Spleen (tissue), 11 donors: ENCODE data around the gene EIF5A2. TPM values are rescaled to one million over a fixed set of nuclear protein-coding genes. Genes with fewer than 3 reads are reported as not detected.

Experiments used
- DNase-seq: peaks from one replicate; pipeline ENCODE4 v3.0.0-alpha.2; 2020
- H3K27ac ChIP-seq, 8 donors: fragments of 200-600 bp; sonication (generic) in 7 of 8; 1 replicate in 4 of 8; 2 replicates in 4 of 8; pipeline versions ENCODE4 v1.5.0 to v1.8.0; 2016 to 2021; ENCODE audit warnings: inconsistent platforms in 4 of 8, mild to moderate bottlenecking in 4 of 8, moderate library complexity in 1 of 8
- H3K27me3 ChIP-seq, 7 donors: fragments of 200-600 bp; sonication (generic) in 6 of 7; replicated peaks in 1 of 7; 1 replicate in 4 of 7; 2 replicates in 3 of 7; pipeline versions ENCODE4 v1.5.0 to v1.8.0; 2016 to 2021; ENCODE audit warnings: inconsistent platforms in 3 of 7, mild to moderate bottlenecking in 1 of 7
- H3K36me3 ChIP-seq, 6 donors: fragments of 200-600 bp; sonication (generic) in 5 of 6; 1 replicate in 4 of 6; 2 replicates in 2 of 6; pipeline versions ENCODE4 v1.5.0 to v1.8.0; 2016 to 2021; ENCODE audit warnings: inconsistent platforms in 2 of 6
- H3K4me1 ChIP-seq, 6 donors: fragments of 200-600 bp; sonication (generic) in 5 of 6; 1 replicate in 3 of 6; 2 replicates in 3 of 6; pipeline versions ENCODE4 v1.5.0 to v1.8.0; 2016 to 2021; ENCODE audit warnings: inconsistent platforms in 3 of 6
- H3K4me3 ChIP-seq, 8 donors: fragments of 200-600 bp; sonication (generic) in 7 of 8; 1 replicate in 4 of 8; 2 replicates in 4 of 8; pipeline versions ENCODE4 v1.5.0 to v1.8.0; 2016 to 2021; ENCODE audit warnings: inconsistent platforms in 4 of 8, mild to moderate bottlenecking in 4 of 8, moderate library complexity in 2 of 8
- H3K9me3 ChIP-seq, 8 donors: fragments of 200-600 bp; sonication (generic) in 7 of 8; 1 replicate in 4 of 8; 2 replicates in 4 of 8; pipeline versions ENCODE4 v1.5.0 to v1.8.0; 2016 to 2021; ENCODE audit warnings: inconsistent platforms in 4 of 8
- CTCF ChIP-seq, 11 experiments: fragments of 200-600 bp in 7 of 11; fragments of 450-650 bp in 4 of 11; sonication (generic) in 4 of 11; IDR thresholded peaks in 8 of 11; conservative IDR thresholded peaks in 3 of 11; 1 replicate in 7 of 11; 2 replicates in 4 of 11; pipeline versions ENCODE4 v1.4.0 to v1.8.0; 2016 to 2021; ENCODE audit warnings: antibody characterized with exemption in 11 of 11, inconsistent platforms in 4 of 11, mild to moderate bottlenecking in 1 of 11
- POLR2A ChIP-seq, 3 donors: fragments of 450-650 bp; IDR thresholded peaks; one replicate each; pipeline ENCODE4 v1.5.1; 2017; ENCODE audit warnings: antibody characterized with exemption in 3 of 3, mild to moderate bottlenecking in 1 of 3
- POLR2AphosphoS5 ChIP-seq, 3 donors: sonication (generic); formaldehyde crosslinking; IDR thresholded peaks; one replicate each; pipeline ENCODE4 v1.5.1; 2017; ENCODE audit warnings: antibody characterized with exemption in 3 of 3
- WGBS, 5 donors: extraction: QIAGEN DNeasy Blood & Tissue Kit in 3 of 5; methylation state at CpG; one replicate each; pipeline versions ENCODE4 v1.1.5 to v1.1.7; 2013 to 2018; 5-methylcytosine and 5-hydroxymethylcytosine counted together
- intact Hi-C: fragments of 100-400 bp; cut with DNase I; formaldehyde crosslinking; loops from one replicate; pipeline ENCODE4 v1.15.0; 2023; ENCODE audit warnings: low total_unique reads
- polyA plus RNA-seq, 3 donors: library from polyadenylated mRNA; stranded (reverse); fragments of 200-250 nt; gene quantifications; one replicate each; pipeline ENCODE4 v1.2.1, GENCODE V29; 2013
- total RNA-seq, 7 donors: library from RNA; depleted of rRNA in 3 of 7; stranded (reverse); fragments of >200 nt in 3 of 7; fragmentation: NEBNext Ultra II Directional in 4 of 7; extraction: Animal tissue kit (Norgen Biotek cat#: 25700) in 4 of 7; gene quantifications; one replicate each; pipeline versions ENCODE4 v1.1.0 to v1.2.1, GENCODE V29; 2016 to 2021
- donor health status: healthy with polysubstance abuse.
- donor health status: DM: no; HTN: no; CAD: no; lungs with moderate emphysema.
- donor health status: DM: no; HTN: no; CAD: no.
- donor health status: Bipolar disorder and iron deficiency.
- donor health status: healthy.
- donor health status: DM: no; HTN: no; CAD: no.
- donor health status: DM: yes; HTN: yes; CAD: no.

EIF5A2 gene
- total and polyA plus RNA-seq, 10 donors, result 0.78 to 7.4 (median 3.4) TPM

GRCh38 chr3:170844377-170844776 is 64.1 kb downstream of the EIF5A2 start:
- no peak overlapping the region for H3K4me3 ChIP-seq
- H3K9me3 ChIP-seq, result peaks cover 0 to 8% (median 3%) of the 10 kb centered on the region in 8 donors
- H3K36me3 ChIP-seq, result no peaks in the 10 kb centered on the region
- intact Hi-C loops, result no loop called here
- H3K27ac ChIP-seq, result no peak overlapping the region
- no peak for TF ChIP-seq POLR2AphosphoS5 (IDR thresholded peaks at IDR 0.05)
- no peak for TF ChIP-seq CTCF (IDR thresholded peaks at IDR 0.05 in 8 of 11, conservative IDR thresholded peaks at IDR 0.05 in 3 of 11)
- no peak for TF ChIP-seq POLR2A (IDR thresholded peaks at IDR 0.05)
- H3K4me1 ChIP-seq, result no peaks in the 10 kb centered on the region
- no peak for DNase-seq
- H3K27me3 ChIP-seq, result no peaks in the 10 kb centered on the region

GRCh38 chr3:170840291-170840859 is 68.1 kb downstream of the EIF5A2 start:
- Histone ChIP-seq H3K4me3 (no peak overlapping the region), H3K36me3 (no peaks in the 10 kb centered on the region), H3K4me1 (no peaks in the 10 kb centered on the region), H3K27ac (no peak overlapping the region), H3K27me3 (peaks cover 0 to 9% (median 0%) of the 10 kb centered on the region in 7 donors), H3K9me3 (peaks cover 0 to 8% (median 3%) of the 10 kb centered on the region in 8 donors)
- DNase-seq, result no peak
- intact Hi-C loops, result no loop called here
- WGBS, 5 donors, result 79 to 93% (median 85%) methylated on average over 2 of the region's 2 CpGs
- TF ChIP-seq POLR2AphosphoS5 (IDR thresholded peaks at IDR 0.05) (no peak), POLR2A (IDR thresholded peaks at IDR 0.05) (no peak), CTCF (IDR thresholded peaks at IDR 0.05 in 8 of 11, conservative IDR thresholded peaks at IDR 0.05 in 3 of 11) (no peak)

GRCh38 chr3:170839518-170840100 is 68.8 kb downstream of the EIF5A2 start:
- H3K36me3 ChIP-seq, result no peaks in the 10 kb centered on the region
- intact Hi-C loops, result no loop called here
- H3K4me1 ChIP-seq, result no peaks in the 10 kb centered on the region
- peaks cover 0 to 6% (median 2%) of the 10 kb centered on the region in 8 donors for H3K9me3 ChIP-seq
- 84 to 92% (median 90%) methylated on average over 3 of the region's 3 CpGs for WGBS, 5 donors
- TF ChIP-seq POLR2AphosphoS5 (IDR thresholded peaks at IDR 0.05) (no peak), CTCF (IDR thresholded peaks at IDR 0.05 in 8 of 11, conservative IDR thresholded peaks at IDR 0.05 in 3 of 11) (no peak), POLR2A (IDR thresholded peaks at IDR 0.05) (no peak)
- no peak for DNase-seq
- peaks cover 0 to 10% (median 0%) of the 10 kb centered on the region in 7 donors for H3K27me3 ChIP-seq
- no peak overlapping the region for H3K4me3 ChIP-seq
- H3K27ac ChIP-seq, result no peak overlapping the region

Other genes with a start within 250 kb of the EIF5A2 start
- 100 to 1,000 TPM in 2 of 7 donors, 10 to 100 TPM in 5; 50.6 to 154 (median 71.7) TPM for gene RPL22L1, start 38.4 kb downstream of the EIF5A2 start, total RNA-seq
- 100 to 1,000 TPM; 378 to 419 (median 399) TPM for gene RPL22L1, start 38.4 kb downstream of the EIF5A2 start, polyA plus RNA-seq
- not detected for gene SLC2A2, start 118.1 kb upstream of the EIF5A2 start, total RNA-seq
- not detected for gene SLC2A2, start 118.1 kb upstream of the EIF5A2 start, polyA plus RNA-seq